SK-N-SH (cell line): ENCODE results near the gene FCSK.

ENCODE experiments used
- CHD2 ChIP-seq: fragments of 150-350 bp; IDR thresholded peaks from 2 replicates; pipeline ENCODE4 v1.6.1; 2018; ENCODE audit warnings: low read length; ENCODE audit not compliant: partially characterized antibody
- EZH2phosphoT487 ChIP-seq: fragments of 200-600 bp; sonication (generic); IDR thresholded peaks from 2 replicates; pipeline ENCODE4 v1.6.1; 2017; ENCODE audit warnings: low read depth, mixed run types, mild to moderate bottlenecking, antibody characterized with exemption, moderate library complexity, borderline replicate concordance
- FOXJ3 ChIP-seq: sonication (generic); formaldehyde crosslinking; IDR thresholded peaks from 2 replicates; pipeline ENCODE4 v1.5.1; 2020; ENCODE audit warnings: mild to moderate bottlenecking, missing genetic modification reagents
- TAF1 ChIP-seq: IDR thresholded peaks from 2 replicates; pipeline ENCODE4 v1.6.1; 2012; ENCODE audit warnings: low read depth, mild to moderate bottlenecking, low read length, moderate library complexity, borderline replicate concordance
- TF ChIP-seq, protein P1 (sequence below): fragments of 200-600 bp; sonication (generic); IDR thresholded peaks from 2 replicates; pipeline ENCODE4 v1.6.1; 2017; ENCODE audit warnings: antibody characterized with exemption, mild to moderate bottlenecking, moderate library complexity
- TF ChIP-seq, protein P2 (sequence below): IDR thresholded peaks from 2 replicates; pipeline ENCODE4 v1.4.0; 2012; ENCODE audit warnings: low read depth, borderline replicate concordance

DNA sequence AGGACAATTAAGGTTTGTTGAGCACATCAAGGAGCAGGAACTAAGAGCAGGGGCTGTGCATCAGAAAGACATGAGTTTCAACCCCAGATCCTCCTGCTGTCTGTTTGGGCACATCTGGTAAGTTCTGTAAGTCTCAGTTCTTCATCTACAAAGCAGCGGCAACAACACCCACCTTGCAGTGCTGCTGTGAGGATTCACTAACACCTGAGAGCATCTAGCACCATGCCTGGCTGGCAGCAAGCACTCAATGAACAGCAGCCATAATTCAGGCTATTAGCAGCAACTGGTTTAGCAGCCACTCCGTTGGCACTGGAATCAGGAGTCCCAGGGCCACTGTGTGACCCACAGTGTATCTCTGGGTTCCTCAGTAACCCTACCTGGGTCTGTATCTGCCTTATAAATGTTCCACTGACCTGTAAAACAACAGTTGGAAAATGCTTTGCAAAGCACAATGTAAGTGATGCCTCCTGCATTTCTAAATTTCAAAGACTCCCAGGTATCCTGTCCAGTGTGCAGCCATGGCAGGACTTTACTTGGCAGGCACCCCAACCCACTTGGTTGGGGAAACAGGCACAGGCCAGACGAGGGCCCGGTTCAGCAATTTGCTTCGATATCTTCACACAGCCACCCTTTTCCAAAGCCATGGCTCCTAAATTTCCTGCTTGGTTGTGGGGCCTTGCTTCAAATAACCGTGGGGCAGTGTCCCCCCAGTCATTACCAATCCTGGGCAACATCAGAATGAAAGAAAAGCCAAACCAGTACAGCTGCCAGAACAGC, 19.7 kb upstream of the FCSK start:
- TF ChIP-seq FOXJ3 (CRISPR knock-in tag) (no peak), CHD2 (no peak), TAF1 (no peak), EZH2phosphoT487 (no peak)
- TF ChIP-seq, protein P1, sequence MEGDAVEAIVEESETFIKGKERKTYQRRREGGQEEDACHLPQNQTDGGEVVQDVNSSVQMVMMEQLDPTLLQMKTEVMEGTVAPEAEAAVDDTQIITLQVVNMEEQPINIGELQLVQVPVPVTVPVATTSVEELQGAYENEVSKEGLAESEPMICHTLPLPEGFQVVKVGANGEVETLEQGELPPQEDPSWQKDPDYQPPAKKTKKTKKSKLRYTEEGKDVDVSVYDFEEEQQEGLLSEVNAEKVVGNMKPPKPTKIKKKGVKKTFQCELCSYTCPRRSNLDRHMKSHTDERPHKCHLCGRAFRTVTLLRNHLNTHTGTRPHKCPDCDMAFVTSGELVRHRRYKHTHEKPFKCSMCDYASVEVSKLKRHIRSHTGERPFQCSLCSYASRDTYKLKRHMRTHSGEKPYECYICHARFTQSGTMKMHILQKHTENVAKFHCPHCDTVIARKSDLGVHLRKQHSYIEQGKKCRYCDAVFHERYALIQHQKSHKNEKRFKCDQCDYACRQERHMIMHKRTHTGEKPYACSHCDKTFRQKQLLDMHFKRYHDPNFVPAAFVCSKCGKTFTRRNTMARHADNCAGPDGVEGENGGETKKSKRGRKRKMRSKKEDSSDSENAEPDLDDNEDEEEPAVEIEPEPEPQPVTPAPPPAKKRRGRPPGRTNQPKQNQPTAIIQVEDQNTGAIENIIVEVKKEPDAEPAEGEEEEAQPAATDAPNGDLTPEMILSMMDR = no peak
- TF ChIP-seq, protein P2, sequence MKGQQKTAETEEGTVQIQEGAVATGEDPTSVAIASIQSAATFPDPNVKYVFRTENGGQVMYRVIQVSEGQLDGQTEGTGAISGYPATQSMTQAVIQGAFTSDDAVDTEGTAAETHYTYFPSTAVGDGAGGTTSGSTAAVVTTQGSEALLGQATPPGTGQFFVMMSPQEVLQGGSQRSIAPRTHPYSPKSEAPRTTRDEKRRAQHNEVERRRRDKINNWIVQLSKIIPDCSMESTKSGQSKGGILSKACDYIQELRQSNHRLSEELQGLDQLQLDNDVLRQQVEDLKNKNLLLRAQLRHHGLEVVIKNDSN = no peak
